Measurements from ENCODE around the gene SNRPB. TPM values are rescaled to one million over a fixed set of nuclear protein-coding genes. Genes with fewer than 3 reads are reported as not detected.

The SNRPB gene
- total RNA-seq, 4 donors from 2014 or later = 74.6 to 129 (median 114) TPM

- peaks cover 0 to 68% (median 11%) of the 10 kb centered on the region in 3 donors for H3K36me3 ChIP-seq
- no peak for DNase-seq
- no peaks in the 10 kb centered on the region for H3K9me3 ChIP-seq
- H3K4me1 ChIP-seq = no peaks in the 10 kb centered on the region
- H3K27me3 ChIP-seq = no peaks in the 10 kb centered on the region
- no peak overlapping the region for H3K4me3 ChIP-seq
- no peak for TF ChIP-seq CTCF (IDR thresholded peaks at IDR 0.05)
- TF ChIP-seq POLR2A (IDR thresholded peaks at IDR 0.05) = no peak
- no peak overlapping the region for H3K27ac ChIP-seq
These were observed 9.7 kb downstream of the SNRPB start for GRCh38 chr20:2460752-2461424.

DNA sequence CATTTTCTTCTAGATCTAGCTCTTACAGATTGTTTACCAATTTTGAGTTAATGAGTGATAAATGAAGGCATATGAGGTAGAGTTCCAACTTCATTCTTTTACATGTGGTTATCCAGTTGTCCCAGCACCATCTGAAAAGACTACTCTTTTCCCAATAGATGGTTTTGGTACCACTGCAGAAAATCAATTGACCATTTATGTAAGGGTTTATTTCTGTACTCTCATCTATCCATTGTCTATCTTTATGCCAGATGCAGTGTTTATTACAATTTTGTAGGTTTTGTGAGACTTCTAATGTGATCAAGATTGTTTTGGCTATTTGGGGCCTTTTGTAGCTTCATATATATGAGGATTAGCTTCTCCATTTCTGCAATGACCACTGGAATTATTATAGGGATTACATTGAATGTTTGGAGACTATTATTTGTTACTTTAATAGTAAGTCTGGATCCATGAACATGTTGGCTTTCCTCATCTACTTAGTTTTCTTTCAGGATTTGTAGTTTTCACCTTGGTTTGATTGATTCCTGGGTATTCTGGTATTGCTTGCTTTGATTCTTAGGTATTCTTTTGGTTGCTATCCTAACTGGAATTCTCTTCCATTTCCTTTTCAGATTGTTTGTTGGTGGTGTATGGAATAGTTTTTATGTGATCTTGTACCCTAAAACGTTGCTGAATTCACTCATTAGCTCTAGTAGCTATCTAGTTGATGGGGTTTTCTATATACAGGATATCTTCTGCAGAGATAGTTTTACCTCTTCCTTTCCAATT, 10.4 kb downstream of the SNRPB start:
- H3K36me3 ChIP-seq = peaks cover 0 to 61% (median 11%) of the 10 kb centered on the region in 3 donors

DNA sequence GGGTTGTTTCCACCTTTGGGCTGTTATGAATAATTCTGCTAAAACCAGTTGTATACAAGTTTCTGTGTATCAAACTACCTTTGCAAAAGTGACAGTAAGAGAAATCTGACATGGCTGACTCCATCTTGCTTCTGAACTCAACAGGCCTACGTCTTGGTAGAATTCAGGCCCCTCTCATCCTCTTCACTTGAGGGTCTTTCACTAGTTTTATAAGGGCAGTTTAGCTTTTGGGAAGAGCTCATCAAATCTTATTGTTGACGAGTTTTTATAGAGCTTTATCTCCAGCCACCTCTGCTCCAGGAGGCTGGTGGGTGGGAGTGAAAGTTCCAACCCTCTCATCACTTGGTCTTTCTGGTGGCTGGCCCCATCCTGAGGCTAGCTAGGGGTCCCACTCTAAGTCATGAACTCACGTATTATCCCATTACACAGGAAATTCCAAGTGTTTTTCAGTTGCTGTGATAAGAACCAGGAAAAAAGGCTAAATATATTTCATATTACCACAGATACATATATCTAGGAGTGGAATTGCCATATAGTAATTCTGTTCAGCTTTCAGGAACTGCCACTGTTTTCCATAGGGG, 11.6 kb downstream of the SNRPB start:
- no peak overlapping the region for H3K4me3 ChIP-seq
- peaks cover 0 to 49% (median 11%) of the 10 kb centered on the region in 3 donors for H3K36me3 ChIP-seq
- TF ChIP-seq CTCF (IDR thresholded peaks at IDR 0.05) (no peak), POLR2A (IDR thresholded peaks at IDR 0.05) (no peak)
- H3K4me1 ChIP-seq = no peaks in the 10 kb centered on the region
- no peak for DNase-seq
- H3K9me3 ChIP-seq = no peaks in the 10 kb centered on the region
- no peaks in the 10 kb centered on the region for H3K27me3 ChIP-seq
- H3K27ac ChIP-seq = no peak overlapping the region

More for the DNA sequence above, 10.4 kb downstream of the SNRPB start:
- TF ChIP-seq CTCF (IDR thresholded peaks at IDR 0.05) = no peak
- TF ChIP-seq POLR2A (IDR thresholded peaks at IDR 0.05) = no peak
- Histone ChIP-seq H3K4me3 (no peak overlapping the region), H3K9me3 (no peaks in the 10 kb centered on the region), H3K4me1 (no peaks in the 10 kb centered on the region), H3K27me3 (no peaks in the 10 kb centered on the region), H3K27ac (no peak overlapping the region)
- no peak for DNase-seq

GRCh38 chr20:2455771-2456497, 14.7 kb downstream of the SNRPB start:
- Histone ChIP-seq H3K4me3 (no peak overlapping the region), H3K36me3 (peaks cover 0 to 18% (median 0%) of the 10 kb centered on the region in 3 donors), H3K9me3 (no peaks in the 10 kb centered on the region), H3K4me1 (no peaks in the 10 kb centered on the region), H3K27ac (no peak overlapping the region), H3K27me3 (no peaks in the 10 kb centered on the region)
- DNase-seq = no peak
- no peak for TF ChIP-seq CTCF (IDR thresholded peaks at IDR 0.05)
- no peak for TF ChIP-seq POLR2A (IDR thresholded peaks at IDR 0.05)

DNA sequence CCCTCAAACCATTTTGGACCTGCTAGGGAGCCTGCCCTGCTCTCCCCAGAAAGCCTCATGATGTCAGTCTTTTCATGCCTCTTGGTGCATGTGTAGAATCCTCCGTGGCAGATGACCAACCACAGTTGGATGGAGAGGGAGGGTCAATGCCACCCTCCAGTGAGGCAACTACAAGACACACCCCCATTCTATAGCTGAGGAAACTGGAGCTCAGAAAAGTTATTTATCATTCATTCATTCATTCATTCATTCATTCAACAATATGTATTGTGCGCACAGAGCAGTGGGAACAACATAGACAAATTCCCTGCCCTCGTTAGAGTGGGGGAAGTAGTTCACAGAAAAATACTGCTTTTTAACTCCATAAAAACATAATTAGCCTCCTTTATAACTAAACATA, 16.8 kb downstream of the SNRPB start:
- DNase-seq = no peak
- no peaks in the 10 kb centered on the region for H3K27me3 ChIP-seq
- no peak overlapping the region for H3K4me3 ChIP-seq
- no peaks in the 10 kb centered on the region for H3K36me3 ChIP-seq
- no peaks in the 10 kb centered on the region for H3K4me1 ChIP-seq
- no peaks in the 10 kb centered on the region for H3K9me3 ChIP-seq
- TF ChIP-seq CTCF (IDR thresholded peaks at IDR 0.05) (no peak), POLR2A (IDR thresholded peaks at IDR 0.05) (no peak)
- H3K27ac ChIP-seq = no peak overlapping the region
